GM18526 (cell line): ENCODE measurements around the gene SGCE.

Experiments used
- POLR2A ChIP-seq: IDR thresholded peaks from 3 replicates; pipeline ENCODE4 v1.6.1; 2011; ENCODE audit not compliant: insufficient read length; ENCODE audit errors: extremely low read depth

Gene SGCE

GRCh38 chr7:94666879-94667587 is 11.1 kb upstream of the SGCE start:
- no peak for TF ChIP-seq POLR2A

- no peak for TF ChIP-seq POLR2A
Observed at GRCh38 chr7:94665426-94665825, 9.5 kb upstream of the SGCE start.

- no peak for TF ChIP-seq POLR2A
Observed at GRCh38 chr7:94664023-94664422, 8.1 kb upstream of the SGCE start.

GRCh38 chr7:94662548-94662947 is 6.6 kb upstream of the SGCE start:
- no peak for TF ChIP-seq POLR2A

DNA sequence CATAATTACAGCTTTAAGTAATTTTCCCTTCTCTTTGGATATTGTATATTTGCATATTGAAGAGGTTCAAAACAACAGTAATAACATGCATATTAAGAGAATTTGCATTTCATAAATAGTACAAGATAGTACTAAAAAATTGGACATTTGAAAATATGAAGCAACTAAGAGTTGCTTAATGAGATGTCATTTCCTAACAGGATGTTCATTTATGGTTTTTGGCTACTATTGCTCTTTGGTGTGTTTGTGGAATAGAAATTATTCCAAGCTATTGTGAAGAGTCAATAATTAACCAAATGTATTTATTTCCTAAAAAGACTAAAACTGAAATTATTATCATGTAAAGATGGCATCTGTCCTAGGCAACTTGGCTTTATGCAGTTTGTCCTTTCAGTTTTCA is 4.1 kb upstream of the SGCE start:
- no peak for TF ChIP-seq POLR2A

DNA sequence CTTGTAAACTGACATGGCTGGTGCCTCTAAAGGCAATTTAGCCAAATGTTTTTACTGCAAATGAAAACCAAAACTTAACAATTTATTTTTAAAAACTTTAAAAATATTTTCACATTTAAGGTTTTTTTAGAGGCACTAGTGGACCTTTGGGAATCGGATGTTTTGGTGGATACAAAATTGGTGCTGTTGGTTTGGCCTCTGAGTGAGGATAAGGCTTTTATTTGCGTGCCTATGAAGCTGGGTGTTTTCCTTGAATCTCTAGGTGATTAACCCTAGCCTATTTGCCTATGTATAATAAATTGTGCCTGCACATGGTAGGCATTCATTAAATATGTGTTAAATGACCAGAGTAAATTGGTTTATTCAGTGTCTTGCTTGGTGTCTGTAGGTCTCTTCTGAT is 2.9 kb upstream of the SGCE start:
- no peak for TF ChIP-seq POLR2A

- no peak for TF ChIP-seq POLR2A
Observed at GRCh38 chr7:94657771-94658693, 2.1 kb upstream of the SGCE start.

GRCh38 chr7:94656925-94657731 is 1.2 kb upstream of the SGCE start:
- TF ChIP-seq POLR2A, result no peak

DNA sequence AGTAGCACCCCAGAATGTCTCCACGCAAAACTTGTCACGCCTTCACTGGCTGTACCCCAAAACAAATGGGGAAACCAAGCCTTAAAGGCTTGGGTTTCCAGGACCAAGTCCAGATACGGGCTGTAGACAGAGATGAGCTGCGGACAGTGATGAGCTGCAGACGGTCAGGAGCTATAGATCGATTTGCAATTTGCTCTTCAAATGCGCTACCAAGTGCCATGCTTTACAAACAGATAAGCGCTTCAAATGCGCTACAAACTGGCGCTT is 658 bp upstream of the SGCE start:
- no peak for TF ChIP-seq POLR2A

DNA sequence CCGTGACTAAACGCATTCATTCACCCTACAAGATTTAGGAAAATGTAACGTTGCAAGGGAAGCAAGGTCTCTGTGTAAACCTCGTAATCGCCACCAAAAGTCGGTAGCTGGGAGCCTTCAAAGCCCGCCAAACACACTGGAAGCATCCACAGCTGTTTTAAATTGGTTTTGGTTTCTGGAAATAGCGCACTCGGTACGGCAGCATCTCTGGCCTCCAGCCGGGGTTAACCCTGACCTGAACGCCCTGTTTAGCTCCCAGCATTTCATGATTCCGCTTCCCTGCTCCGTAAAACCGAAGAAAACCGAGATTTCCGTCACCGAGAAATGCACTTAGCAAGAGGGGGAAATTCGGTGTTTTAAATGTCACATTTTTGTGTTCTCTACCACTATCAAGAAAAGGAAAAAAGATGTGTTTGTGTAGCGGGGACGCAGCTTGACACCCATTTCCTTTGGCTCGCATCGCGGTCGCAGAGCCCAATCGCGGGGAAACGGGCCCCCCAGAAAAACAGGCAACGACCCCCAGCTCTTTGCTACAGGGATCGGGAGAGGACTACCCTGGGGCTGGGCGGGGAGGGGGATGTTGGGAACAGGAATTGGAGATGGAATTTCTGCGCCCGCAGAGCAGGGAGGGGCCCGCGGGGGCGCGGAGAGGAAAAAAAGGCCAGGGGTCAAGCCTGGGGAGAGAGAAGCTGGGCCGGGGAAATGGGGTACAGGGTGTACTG is 646 bp downstream of the SGCE start:
- TF ChIP-seq POLR2A, result no peak

DNA sequence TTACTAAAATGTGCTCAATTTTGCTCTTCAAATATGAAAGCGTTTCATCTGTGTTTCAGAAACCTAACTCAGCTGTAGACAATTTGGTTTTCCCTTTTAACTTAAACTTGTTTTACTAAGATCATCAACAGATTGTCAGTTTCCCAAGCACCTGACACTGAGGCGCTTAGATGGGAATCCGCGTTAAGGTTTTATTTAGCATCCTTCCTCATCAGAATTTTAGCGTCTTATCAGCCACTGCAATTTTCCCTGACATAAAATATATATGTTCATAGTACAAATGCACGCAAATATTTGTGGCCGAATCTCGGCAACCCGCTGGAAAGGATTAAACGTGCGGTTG is 1.2 kb downstream of the SGCE start:
- no peak for TF ChIP-seq POLR2A

GRCh38 chr7:94650147-94651051 is 5.5 kb downstream of the SGCE start:
- no peak for TF ChIP-seq POLR2A

DNA sequence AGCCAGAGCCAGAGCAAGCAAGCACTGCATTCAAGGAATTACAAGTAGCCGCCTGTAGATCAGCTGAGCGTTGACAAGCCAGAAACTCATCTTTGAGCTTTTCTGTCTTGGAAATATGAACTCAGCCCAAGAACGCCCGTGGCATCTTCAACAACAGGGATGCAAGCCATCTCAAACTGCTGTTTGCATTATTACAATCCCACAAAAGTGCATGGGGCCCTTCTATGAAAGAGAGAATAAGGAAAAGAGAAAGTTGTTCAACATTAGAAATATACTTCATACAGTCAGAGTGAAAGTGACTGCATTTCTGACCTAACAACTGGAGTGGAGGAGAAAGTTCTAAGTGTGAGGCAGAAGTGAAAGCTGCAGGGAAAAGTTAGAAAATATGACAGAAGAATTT is 6.5 kb downstream of the SGCE start:
- no peak for TF ChIP-seq POLR2A

GRCh38 chr7:94648731-94649130 is 7.2 kb downstream of the SGCE start:
- no peak for TF ChIP-seq POLR2A
